ENCODE data around the gene TSTD1. TPM values are rescaled to one million over a fixed set of nuclear protein-coding genes. Genes with fewer than 3 reads are reported as not detected.
"Not testable (repeated sequence)": the region's sequence is repeated elsewhere in the genome, so short reads cannot be mapped to it uniquely, and the experiment has no call there.

TSTD1 gene
- total RNA-seq, 1 donor from 2014 or later, result 52.1 TPM

DNA sequence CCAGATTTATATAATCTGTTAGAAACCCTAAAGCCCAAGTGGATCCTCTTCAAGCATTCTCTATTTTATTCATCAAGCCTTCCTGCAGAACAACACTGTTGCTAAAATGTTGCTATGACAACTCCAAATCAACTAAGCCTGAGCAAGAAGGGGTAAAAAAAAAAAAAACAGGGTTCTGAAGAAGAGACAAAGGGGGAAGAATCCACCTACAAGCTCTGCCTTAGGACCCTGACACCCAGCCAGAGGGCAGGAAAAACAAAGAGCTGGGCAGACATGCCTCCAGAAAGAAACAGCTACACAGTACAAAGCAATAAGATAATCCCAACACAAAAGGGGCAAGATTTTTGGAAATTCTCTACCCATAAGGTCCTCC lies 5.8 kb upstream of the TSTD1 start:
- intact Hi-C loops (cut with micrococcal nuclease), result loop anchor here (2.0 to 10.0 kb wide), 3 partner anchors 24 to 350 kb away; partner anchors contain the start of gene F11R

DNA sequence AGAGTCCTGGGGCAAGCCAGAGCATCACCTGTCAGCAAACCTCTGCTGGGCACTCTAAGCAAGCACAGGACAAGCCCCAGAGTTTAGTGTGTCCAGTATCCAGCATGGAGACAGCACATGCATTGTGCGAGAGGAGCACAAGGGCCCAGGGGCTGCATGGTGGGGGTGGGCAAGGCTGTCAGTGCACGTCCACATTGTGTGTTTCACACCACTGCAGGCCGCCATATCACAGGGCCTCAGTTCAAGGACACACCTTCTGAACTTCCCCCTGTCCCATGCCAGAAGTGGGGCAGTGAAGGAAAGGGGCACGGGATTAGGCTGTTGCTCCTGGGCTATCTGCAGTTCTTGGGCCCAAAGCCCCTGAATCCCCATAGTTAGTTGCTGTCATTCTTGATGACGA lies 782 bp upstream of the TSTD1 start:
- intact Hi-C loops (cut with micrococcal nuclease), result no loop called here

- intact Hi-C loops (cut with micrococcal nuclease), result no loop called here
These were observed 386 bp upstream of the TSTD1 start for GRCh38 chr1:161039154-161039545.

- intact Hi-C loops (cut with micrococcal nuclease), result loop anchor here (1.0 kb wide), 1 partner anchor 17 kb away; the partner anchor contains the start of gene F11R
These were observed 872 bp downstream of the TSTD1 start for GRCh38 chr1:161037661-161038522.

GRCh38 chr1:161033751-161034150 lies 5.0 kb downstream of the TSTD1 start:
- intact Hi-C loops (cut with micrococcal nuclease), result no loop called here

- intact Hi-C loops (cut with micrococcal nuclease), result no loop called here
These were observed 6.4 kb downstream of the TSTD1 start for GRCh38 chr1:161032409-161032808.

DNA sequence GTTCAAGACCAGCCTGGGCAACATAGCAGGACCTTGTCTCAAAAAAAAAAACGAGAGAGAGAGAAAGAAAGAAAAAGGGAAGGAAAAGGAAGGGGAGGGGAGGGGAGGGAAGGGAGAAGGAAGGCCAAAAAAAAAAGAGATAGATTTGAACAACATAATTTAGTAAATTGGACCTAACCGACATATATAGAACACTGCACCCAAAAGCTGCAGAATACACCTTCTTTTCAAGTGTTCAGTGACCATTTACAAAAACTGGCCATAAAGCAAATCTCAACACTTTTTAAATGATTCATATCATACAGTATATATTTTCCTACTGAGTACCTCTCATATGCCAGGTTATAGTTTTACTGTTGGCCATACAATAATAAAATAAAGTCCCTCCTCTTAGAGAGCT lies 6.9 kb downstream of the TSTD1 start:
- intact Hi-C loops (cut with micrococcal nuclease), result no loop called here

DNA sequence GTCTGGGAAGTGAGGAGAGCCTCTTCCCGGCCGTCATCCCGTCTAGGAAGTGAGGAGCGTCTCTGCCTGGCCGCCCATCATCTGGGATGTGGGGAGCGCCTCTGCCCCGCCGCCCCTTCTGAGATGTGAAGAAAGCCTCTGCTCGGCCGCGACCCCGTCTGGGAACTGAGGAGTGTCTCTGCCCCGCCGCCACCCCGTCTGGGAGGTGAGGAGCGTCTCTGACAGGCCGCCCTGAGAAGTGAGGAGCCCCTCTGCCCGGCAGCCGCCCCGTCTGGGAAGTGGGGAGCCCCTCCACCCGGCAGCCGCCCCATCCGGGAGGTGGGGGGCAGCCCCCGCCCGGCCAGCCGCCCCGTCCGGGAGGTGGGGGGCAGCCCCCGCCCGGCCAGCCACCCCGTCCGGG lies 9.3 kb downstream of the TSTD1 start:
- intact Hi-C loops (cut with micrococcal nuclease), result not testable (repeated sequence)

- intact Hi-C loops (cut with micrococcal nuclease), result not testable (repeated sequence)
These were observed 11.8 kb downstream of the TSTD1 start for GRCh38 chr1:161026954-161027353.

DNA sequence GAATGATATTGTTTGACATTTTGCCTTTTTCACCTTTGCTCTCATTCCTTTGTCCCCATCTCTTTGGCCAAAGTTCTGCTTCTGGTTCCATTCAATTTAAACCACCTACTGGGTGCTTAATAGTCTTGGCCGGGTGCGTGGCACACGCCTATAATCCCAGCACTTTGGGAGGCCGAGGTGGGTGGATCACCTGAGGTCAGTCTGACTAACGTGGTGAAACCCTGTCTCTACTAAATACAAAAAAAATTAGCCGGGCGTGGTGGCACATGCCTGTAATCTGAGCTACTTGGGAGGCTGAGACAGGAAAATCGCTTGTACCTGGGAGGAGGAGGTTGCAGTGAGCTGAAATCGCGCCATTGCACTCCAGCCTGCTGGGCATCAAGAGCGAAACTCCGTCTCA lies 16.3 kb downstream of the TSTD1 start:
- intact Hi-C loops (cut with micrococcal nuclease), result not testable (repeated sequence)

GRCh38 chr1:161021970-161022353 lies 16.8 kb downstream of the TSTD1 start:
- intact Hi-C loops (cut with micrococcal nuclease), result loop anchor here (1.0 to 2.0 kb wide), 2 partner anchors 16 to 23 kb away; partner anchors contain the start of genes TSTD1 and USF1

DNA sequence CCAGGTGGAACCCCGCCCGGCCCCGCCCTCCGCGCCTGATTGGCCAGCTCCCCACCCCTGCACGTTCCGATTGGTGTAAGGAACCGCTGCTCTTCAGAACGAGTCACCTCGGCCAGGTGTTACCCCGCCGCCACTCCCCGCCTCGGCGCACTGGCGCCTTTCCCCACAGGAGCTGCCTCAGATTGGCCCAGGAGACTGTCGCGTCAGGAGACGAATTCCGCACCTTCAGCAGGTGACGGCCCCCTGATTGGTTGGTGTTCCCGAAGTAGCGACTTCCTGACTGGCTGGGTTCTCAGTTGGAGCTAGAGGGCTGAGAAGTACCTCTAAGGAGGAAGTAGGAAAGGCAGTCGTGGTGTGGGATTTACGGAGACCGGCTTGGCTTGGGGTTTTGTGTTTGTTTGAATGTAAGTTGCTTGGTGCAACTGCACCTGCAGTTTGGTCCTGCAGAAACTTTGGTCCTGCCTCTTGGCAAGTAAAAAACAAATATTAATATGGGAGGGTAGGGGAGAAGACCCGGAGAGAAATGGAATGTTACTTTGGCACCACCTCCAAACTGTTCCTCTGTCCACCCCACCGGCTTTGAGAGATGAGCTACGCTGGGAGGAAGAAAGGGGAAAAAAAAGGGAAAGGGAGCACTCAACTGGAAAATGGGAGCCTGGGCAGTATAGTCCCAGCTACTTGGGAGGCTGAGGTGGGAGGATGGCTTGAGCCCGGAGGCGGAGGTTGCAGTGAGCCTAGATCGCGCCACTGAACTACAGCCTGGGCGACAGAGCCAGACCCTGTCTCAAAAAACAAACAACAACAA lies 17.4 kb downstream of the TSTD1 start:
- intact Hi-C loops (cut with micrococcal nuclease), result loop anchor here (1.0 to 2.0 kb wide), 2 partner anchors 17 to 23 kb away; partner anchors contain the start of genes TSTD1 and USF1

GRCh38 chr1:161020509-161021164 lies 18.1 kb downstream of the TSTD1 start, which contains the start of gene F11R:
TSS of gene F11R (minus strand) at chr1:161021152. CDS start at chr1:161021073, 79 bp downstream.
- intact Hi-C loops (cut with micrococcal nuclease), result loop anchor here (1.0 to 2.0 kb wide), 2 partner anchors 18 to 24 kb away; partner anchors contain the start of genes TSTD1 and USF1

- intact Hi-C loops (cut with micrococcal nuclease), result loop anchor here (2.0 kb wide), 1 partner anchor 25 kb away; the partner anchor contains the start of gene USF1
These were observed 18.8 kb downstream of the TSTD1 start for GRCh38 chr1:161019751-161020495.

DNA sequence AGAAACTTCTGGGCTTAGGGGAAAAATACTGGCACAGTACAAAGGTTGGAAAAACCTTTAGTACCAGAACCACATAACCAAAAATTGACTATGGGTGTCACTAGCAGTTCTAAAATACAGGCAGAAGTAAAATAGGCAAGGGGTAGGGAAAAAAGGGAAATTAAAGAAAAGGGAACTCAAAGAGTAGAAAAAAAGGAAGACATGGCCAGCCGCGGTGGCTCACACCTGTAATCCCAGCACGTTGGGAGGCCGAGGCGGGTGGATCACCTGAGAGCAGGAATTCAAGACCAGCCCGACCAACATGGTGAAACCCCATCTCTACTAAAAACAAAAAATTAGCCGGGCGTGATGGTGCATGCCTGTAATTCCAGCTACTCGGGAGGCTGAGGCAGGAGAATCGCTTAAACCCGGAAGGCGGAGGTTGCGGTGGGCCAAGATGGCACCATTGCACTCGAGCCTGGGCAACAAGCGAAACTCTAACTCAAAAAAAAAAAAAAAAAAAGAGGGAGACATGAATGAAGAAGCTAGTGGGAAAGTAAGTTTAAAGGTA lies 19.6 kb downstream of the TSTD1 start:
- intact Hi-C loops (cut with micrococcal nuclease), result not testable (repeated sequence)

- intact Hi-C loops (cut with micrococcal nuclease), result no loop called here
These were observed 20.2 kb downstream of the TSTD1 start for GRCh38 chr1:161018631-161018930.

DNA sequence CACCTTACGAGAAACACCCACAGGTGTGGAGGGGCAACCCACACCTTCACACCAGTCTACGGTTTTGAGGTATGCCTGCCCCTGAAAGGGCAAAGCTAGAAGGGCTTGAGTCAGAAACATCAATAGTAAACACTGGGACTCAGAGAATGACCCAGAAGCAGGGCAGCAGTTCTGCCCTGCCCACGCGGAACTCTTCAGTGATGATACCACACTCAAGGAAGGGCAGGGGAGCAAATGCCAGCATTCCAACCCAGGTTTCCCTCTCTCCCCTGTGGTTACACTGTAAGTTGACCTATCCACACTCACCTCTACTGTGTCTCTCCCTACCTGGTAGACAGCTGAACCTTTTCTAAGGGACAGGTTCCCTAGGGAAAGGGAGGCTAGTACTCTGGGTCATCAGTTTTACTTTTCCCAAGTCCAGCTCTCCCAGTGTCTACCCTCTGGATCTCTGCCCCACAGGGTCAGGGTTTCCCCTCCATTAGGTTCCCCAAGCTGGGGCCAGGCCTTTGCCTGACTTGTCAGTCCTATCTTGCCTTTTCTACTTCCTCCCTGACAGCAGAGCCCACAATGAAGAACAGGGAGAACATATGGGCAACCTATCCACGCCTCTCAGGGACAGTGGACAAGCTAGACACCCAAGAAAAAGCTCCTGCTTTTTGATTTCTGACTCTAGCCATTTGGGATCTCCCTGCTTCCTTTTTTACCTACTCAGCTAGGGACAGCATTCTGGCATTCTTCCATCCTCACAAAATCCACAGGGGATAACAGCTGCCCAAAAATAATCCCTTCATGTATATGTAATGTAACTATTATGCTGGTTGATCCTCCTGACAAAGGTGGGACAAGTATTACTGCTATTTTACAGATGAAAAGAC lies 20.8 kb downstream of the TSTD1 start:
- intact Hi-C loops (cut with micrococcal nuclease), result no loop called here

DNA sequence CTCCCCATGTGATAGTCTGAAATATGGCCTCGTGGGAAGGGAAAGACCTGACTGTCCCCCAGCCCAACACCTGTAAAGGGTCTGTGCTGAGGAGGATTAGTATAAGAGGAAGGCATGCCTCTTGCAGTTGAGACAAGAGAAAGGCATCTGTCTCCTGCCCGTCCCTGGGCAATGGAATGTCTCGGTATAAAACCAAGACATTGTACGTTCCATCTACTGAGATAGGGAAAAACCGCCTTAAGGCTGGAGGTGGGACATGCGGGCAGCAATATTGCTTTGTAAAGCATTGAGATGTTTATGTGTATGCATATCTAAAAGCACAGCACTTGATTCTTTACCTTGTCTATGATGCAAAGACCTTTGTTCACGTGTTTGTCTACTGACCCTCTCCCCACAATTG lies 21.6 kb downstream of the TSTD1 start:
- intact Hi-C loops (cut with micrococcal nuclease), result not testable (repeated sequence)

DNA sequence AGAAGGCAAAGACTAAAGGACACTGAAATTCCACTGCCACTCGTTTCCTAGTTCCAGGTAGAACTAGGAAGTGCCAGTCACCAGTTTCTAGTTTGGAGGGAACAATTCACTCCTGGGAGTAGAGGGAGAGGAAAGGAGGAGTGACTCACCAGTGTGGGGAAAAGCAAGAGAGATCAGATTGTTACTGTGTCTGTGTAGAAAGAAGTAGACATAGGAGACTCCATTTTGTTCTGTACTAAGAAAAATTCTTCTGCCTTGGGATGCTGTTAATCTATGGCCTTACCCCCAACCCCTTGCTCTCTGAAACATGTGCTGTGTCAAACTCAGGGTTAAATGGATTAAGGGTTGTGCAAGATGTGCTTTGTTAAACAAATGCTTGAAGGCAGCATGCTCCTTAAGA lies 22.1 kb downstream of the TSTD1 start:
- intact Hi-C loops (cut with micrococcal nuclease), result not testable (repeated sequence)
